ENCODE measurements around the gene PLD1. TPM values are rescaled to one million over a fixed set of nuclear protein-coding genes. Genes with fewer than 3 reads are reported as not detected.

The PLD1 gene
- total and polyA plus RNA-seq, 10 of the 15 experiments (the other 5 are each of a cell fraction or from before 2014, with no cell fraction given): 2.9 to 108 (median 3.6) TPM

GRCh38 chr3:171809611-171809860, 747 bp downstream of the PLD1 start:
- intact Hi-C loops (cut with micrococcal nuclease; ENCODE audit: unreplicated experiment) (loop anchor here (1.0 to 10.0 kb wide), 4 partner anchors 227 to 1452 kb away; partner anchors contain the start of genes SKIL and TNIK), in situ Hi-C loops (cut with MboI) (no loop called here)
- no TSS peak for BruUV-seq (replicated peaks)
- H3K9me3 ChIP-seq (replicated peaks; ENCODE audit: control insufficient read depth, insufficient read depth, low read length): no peaks in the 10 kb centered on the region
- peaks cover 5% of the 10 kb centered on the region; the same call in 1 of the 2 replicates for H3K79me2 ChIP-seq (ENCODE audit: control insufficient read depth, insufficient read depth, low read length)
- ChIA-PET POLR2A (interaction anchor here (0.5 to 3.6 kb wide), 8 partner anchors 8 to 120 kb away, joined by 3 to 31 read pairs (median 8); no protein-coding TSS in a partner anchor), SMC1A (ENCODE audit: uncharacterized antibody, unreplicated experiment) (interaction anchor here (0.9 to 4.4 kb wide), 11 partner anchors 8 to 52 kb away, joined by 3 to 50 read pairs (median 6); no protein-coding TSS in a partner anchor), RAD21 (ENCODE audit: unreplicated experiment) (interaction anchor here (0.6 to 8.5 kb wide), 10 partner anchors 13 to 41 kb away, joined by 3 to 117 read pairs (median 6); no protein-coding TSS in a partner anchor), CTCF (interaction anchor here (0.9 to 4.2 kb wide), 3 partner anchors 14 to 19 kb away, joined by 3 to 40 read pairs (median 3); no protein-coding TSS in a partner anchor)
- ATAC-seq (peak; percentile 52), FAIRE-seq (no peak), DNase-seq (ENCODE audit: low read depth, low spot score) (no peak)
- H3K27ac ChIP-seq (ENCODE audit: control insufficient read depth, insufficient read depth): peak overlapping the region; percentile 45
- peak overlapping the region; percentile 69 for H3K4me3 ChIP-seq
- peak overlapping the region; percentile 80 for H2AFZ ChIP-seq (ENCODE audit: control insufficient read depth, low read depth, low read length)
- WGBS (ENCODE audit: insufficient coverage, insufficient replicate concordance, low lambda C conversion rate, missing lambda C conversion rate): 13% methylated on average over 11 of the region's 11 CpGs
- H3K4me1 ChIP-seq (ENCODE audit: control insufficient read depth, insufficient read depth, low read length): no peaks in the 10 kb centered on the region
- H3K4me2 ChIP-seq (ENCODE audit: control insufficient read depth, insufficient read depth): peak overlapping the region; percentile 96
- H3K27me3 ChIP-seq (replicated peaks in 1 of 2; ENCODE audit: control insufficient read depth in 2 of 2, insufficient read depth in 2 of 2, low read length in 1 of 2): no peaks in the 10 kb centered on the region
- H3K9ac ChIP-seq (ENCODE audit: control insufficient read depth, insufficient read depth, low read length): peak overlapping the region; percentile 51; the same call in 1 of the 2 replicates
- no peaks in the 10 kb centered on the region for H4K20me1 ChIP-seq (ENCODE audit: control insufficient read depth, insufficient read depth)
- H3K36me3 ChIP-seq (ENCODE audit: control insufficient read depth in 2 of 2, insufficient read depth in 2 of 2, low read length in 1 of 2): no peaks in the 10 kb centered on the region
- peak in 1 of 2 experiments; percentile 42; a peak in 1 of 4 replicates for TF ChIP-seq EP300 (IDR thresholded peaks at IDR 0.05; ENCODE audit: borderline replicate concordance in 1 of 2, control insufficient read depth in 1 of 2, low read depth in 2 of 2, low read length in 2 of 2)
- TF ChIP-seq, protein P1, sequence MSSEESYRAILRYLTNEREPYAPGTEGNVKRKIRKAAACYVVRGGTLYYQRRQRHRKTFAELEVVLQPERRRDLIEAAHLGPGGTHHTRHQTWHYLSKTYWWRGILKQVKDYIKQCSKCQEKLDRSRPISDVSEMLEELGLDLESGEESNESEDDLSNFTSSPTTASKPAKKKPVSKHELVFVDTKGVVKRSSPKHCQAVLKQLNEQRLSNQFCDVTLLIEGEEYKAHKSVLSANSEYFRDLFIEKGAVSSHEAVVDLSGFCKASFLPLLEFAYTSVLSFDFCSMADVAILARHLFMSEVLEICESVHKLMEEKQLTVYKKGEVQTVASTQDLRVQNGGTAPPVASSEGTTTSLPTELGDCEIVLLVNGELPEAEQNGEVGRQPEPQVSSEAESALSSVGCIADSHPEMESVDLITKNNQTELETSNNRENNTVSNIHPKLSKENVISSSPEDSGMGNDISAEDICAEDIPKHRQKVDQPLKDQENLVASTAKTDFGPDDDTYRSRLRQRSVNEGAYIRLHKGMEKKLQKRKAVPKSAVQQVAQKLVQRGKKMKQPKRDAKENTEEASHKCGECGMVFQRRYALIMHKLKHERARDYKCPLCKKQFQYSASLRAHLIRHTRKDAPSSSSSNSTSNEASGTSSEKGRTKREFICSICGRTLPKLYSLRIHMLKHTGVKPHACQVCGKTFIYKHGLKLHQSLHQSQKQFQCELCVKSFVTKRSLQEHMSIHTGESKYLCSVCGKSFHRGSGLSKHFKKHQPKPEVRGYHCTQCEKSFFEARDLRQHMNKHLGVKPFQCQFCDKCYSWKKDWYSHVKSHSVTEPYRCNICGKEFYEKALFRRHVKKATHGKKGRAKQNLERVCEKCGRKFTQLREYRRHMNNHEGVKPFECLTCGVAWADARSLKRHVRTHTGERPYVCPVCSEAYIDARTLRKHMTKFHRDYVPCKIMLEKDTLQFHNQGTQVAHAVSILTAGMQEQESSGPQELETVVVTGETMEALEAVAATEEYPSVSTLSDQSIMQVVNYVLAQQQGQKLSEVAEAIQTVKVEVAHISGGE (CRISPR knock-in tag; IDR thresholded peaks at IDR 0.05): no peak
- TF ChIP-seq, protein P2, sequence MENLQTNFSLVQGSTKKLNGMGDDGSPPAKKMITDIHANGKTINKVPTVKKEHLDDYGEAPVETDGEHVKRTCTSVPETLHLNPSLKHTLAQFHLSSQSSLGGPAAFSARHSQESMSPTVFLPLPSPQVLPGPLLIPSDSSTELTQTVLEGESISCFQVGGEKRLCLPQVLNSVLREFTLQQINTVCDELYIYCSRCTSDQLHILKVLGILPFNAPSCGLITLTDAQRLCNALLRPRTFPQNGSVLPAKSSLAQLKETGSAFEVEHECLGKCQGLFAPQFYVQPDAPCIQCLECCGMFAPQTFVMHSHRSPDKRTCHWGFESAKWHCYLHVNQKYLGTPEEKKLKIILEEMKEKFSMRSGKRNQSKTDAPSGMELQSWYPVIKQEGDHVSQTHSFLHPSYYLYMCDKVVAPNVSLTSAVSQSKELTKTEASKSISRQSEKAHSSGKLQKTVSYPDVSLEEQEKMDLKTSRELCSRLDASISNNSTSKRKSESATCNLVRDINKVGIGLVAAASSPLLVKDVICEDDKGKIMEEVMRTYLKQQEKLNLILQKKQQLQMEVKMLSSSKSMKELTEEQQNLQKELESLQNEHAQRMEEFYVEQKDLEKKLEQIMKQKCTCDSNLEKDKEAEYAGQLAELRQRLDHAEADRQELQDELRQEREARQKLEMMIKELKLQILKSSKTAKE (IDR thresholded peaks at IDR 0.05; ENCODE audit: low read depth, poor library complexity, severe bottlenecking): no peak
- TF ChIP-seq MXI1 (IDR thresholded peaks at IDR 0.05; ENCODE audit: low read depth, low read length): peak; percentile 19; the same call in 1 of the 2 replicates
- no peak for TF ChIP-seq RB1 (IDR thresholded peaks at IDR 0.05; ENCODE audit: borderline replicate concordance)
- peak; percentile 85 for TF ChIP-seq ZSCAN29 (IDR thresholded peaks at IDR 0.05)
- TF ChIP-seq ZNF687 (IDR thresholded peaks at IDR 0.05): peak; percentile 64
- 0 out of 2 replicates have a peak, but pooled peaks have one; percentile 63 for TF ChIP-seq NBN (IDR thresholded peaks at IDR 0.05)
- TF ChIP-seq, protein P3, sequence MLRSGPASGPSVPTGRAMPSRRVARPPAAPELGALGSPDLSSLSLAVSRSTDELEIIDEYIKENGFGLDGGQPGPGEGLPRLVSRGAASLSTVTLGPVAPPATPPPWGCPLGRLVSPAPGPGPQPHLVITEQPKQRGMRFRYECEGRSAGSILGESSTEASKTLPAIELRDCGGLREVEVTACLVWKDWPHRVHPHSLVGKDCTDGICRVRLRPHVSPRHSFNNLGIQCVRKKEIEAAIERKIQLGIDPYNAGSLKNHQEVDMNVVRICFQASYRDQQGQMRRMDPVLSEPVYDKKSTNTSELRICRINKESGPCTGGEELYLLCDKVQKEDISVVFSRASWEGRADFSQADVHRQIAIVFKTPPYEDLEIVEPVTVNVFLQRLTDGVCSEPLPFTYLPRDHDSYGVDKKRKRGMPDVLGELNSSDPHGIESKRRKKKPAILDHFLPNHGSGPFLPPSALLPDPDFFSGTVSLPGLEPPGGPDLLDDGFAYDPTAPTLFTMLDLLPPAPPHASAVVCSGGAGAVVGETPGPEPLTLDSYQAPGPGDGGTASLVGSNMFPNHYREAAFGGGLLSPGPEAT (IDR thresholded peaks at IDR 0.05; ENCODE audit: low read depth): peak; percentile 65; the same call in 1 of the 2 replicates
- TF ChIP-seq MTA2 (IDR thresholded peaks at IDR 0.05; ENCODE audit: low read depth): peak; percentile 67; the same call in 1 of the 2 replicates
- TF ChIP-seq POLR2AphosphoS5 (IDR thresholded peaks at IDR 0.05; ENCODE audit: low read length): peak; percentile 74; the same call in 1 of the 2 replicates
- no peak for TF ChIP-seq NR2C1 (IDR thresholded peaks at IDR 0.05)

All from GM12878 (cell line).